Activated effector memory CD4-positive, alpha-beta T cell treated with anti-CD3 and anti-CD28 coated beads, Interleukin-2, amount 50 U/mL, for 16 hours (primary cell): Measurements from ENCODE around the gene ADCYAP1R1.

Experiments
- DNase-seq: peaks from one replicate; pipeline ENCODE4 v3.0.0-alpha.2; 2020

The ADCYAP1R1 gene

DNA sequence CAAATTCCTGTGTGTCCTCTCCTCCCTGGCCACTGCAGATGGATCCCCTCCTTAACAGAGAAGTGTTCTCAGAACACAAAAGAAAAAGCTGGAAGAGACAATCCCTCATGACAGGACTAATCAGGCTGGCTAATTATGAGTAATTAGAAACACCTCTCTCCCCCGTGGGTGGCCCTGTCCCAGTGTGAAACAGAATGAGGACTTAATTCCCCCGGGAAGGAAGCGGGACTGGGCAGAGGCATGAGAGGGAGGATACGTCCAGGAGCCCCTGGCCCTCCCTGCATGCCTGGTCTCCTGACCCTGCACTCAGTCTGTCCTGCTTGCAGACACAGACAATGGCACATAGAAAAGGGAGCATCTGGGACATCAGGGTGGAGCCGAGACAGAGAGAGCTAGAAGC, 7.6 kb upstream of the ADCYAP1R1 start:
- DNase-seq, result no peak

DNA sequence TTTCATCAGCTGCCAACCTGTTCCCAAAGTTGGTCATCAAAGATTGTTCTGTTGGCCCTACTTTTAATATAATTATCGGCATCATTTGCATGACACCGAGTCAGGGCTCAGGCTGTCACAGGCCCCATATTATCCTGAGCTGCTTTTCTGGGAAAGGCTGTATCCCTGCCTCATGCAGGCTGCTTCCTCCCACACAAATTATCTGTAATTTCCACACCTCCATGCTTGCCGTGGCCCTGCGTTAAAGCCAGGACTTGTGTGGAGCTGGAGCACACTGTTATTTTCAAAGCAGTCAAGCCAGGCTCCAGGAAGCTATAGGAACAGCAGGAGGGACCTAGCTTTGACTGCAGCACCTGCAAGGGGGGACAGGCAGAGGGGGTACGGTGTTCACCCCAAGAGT, 5.4 kb upstream of the ADCYAP1R1 start:
- DNase-seq, result no peak

DNA sequence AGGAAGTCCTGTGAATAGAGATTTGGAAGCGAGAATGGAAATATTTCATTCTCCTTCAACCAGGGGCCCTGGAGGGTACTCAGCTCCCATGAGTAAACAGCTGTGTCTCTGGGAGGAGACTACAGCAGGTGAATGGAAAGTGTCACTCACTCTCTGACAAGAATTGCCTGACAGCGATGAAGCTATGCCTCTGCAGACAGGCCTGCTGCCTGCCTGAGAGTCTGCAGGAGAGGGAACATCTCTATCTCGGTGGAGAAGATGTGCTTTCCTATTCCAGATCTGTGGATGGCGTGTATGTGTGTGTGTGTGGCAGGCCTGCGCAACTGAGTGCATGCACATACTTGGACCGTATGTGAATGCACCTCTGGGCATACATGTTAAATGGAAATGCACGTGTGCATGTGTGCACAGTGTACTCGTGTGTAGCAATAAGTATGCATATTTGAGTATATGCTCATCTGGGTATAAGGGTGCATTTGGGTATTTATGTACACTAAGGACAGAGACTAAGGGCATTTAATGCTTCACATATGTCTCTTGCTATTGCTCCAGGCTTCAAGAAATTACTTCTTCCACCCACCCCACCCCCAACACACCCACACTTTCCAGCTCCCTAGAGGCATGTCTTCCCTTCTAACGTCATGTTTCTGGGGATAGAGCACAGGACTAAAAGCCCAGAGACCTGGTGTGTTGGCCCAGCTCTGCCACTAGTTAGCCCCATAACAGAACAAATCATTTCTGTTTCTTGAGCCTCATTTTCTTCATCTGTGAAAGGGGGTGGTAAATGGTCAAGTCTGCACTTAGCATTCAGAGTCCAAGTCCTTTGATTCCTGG, 4.6 kb upstream of the ADCYAP1R1 start:
- no peak for DNase-seq

DNA sequence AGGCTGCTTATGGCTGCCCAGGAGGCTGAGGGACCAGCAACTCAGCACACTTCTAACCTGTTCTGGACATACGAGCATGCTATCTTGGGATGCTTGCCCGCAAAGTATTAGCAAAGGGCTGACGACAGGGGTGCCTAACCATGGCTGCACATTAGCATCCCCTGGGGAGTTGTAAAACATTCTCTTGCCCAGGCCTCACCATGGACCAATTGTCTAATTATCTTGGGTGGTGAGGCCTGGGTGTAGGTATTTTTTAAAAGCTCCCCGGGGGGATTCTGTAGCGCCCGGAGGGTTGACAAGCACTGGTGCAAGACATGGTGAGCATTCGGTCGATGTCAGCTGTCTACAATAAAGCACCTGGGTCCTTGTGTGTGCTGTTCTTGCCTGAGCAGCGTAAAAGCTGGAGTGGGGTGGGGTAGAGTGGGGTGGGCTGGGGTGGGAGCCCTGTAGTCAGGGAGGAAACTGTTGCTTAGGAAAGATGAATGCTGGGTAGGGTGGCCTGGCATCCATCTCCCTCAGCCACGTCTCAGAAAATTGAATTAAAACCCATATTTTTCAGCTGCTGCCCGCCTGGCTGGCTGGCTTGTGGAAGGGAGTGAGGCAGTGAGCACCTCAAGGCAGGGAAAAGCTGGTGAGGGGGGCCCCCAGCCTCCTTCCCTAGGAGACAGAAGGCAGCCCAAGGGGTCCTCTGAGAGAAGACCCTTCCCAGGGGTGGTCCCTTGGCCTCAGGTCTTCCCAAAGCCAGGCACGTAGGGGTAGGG, 2.9 kb upstream of the ADCYAP1R1 start:
- no peak for DNase-seq

DNA sequence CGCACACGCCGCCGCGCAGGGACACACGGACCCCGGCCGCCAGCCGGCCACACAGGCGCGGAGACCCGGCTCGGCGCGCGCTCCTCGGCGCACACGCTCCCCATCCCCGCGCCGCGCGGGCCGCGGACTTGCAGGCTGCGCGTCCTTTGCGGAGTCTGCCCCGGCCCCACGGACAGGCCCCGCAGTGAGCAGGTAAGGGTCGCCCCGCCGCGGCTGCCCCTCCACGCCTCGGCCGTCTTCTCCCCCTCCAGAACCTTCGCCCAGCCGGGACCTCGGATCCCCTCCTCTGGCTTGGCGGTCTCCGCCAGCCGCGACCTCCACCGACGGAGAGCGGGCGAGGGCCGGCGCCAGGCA, 356 bp downstream of the ADCYAP1R1 start:
- no peak for DNase-seq

DNA sequence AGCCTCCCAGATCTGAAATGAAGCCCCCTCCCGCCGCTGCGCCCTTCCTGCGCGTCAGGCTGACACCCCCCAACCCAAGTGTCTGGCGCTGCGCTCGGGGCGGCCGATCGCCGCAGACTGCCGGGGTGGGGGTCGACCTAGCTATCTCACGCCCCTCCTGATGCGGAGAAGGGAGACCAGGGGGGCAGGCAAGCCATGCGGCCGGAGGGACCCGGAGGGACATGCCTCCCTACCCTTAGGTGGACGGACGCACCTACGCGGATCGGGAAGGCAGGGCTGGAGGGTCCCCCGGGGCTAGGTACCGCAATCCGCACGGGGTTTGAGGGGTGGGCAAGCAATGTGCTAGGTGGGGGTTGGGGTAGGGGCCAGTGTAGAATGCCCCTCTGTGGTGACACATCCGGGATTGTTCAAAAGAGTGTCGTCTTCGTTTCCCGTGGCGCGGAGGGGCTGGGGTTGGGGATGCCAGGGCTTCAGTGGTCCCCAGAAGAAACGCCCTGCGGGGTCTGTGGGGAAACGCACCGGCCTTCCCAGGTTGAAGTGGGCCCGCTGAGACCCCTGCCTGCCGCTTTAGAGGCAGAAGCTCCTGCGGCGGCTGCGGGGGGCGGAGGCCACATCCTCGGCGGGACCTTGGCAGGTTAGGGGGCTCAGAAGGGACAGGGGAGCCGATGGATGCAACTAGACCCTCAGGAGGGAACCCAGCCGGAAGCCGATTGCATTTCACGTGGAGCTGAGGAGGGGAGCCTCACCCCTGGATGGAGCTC, 913 bp downstream of the ADCYAP1R1 start:
- no peak for DNase-seq

DNA sequence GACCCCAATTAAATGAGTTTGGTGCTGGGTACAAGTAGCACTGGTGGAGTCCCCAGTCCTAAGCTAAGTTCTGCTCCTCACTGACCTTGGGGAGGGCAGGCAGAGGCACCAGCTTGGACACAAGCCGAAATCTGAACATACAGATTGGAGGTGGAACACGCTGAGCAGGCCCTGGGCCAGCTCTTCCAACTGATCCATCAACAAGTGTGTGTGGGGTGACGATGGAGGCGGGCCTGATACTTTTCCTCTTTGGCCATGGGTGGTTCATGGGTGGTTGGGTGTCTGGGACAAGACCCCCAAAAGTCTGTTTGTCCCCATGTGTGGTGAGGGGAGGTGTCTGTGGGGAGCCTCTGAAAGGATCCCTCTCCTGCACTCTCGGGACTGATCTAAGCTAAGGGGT, 1.9 kb downstream of the ADCYAP1R1 start:
- no peak for DNase-seq

DNA sequence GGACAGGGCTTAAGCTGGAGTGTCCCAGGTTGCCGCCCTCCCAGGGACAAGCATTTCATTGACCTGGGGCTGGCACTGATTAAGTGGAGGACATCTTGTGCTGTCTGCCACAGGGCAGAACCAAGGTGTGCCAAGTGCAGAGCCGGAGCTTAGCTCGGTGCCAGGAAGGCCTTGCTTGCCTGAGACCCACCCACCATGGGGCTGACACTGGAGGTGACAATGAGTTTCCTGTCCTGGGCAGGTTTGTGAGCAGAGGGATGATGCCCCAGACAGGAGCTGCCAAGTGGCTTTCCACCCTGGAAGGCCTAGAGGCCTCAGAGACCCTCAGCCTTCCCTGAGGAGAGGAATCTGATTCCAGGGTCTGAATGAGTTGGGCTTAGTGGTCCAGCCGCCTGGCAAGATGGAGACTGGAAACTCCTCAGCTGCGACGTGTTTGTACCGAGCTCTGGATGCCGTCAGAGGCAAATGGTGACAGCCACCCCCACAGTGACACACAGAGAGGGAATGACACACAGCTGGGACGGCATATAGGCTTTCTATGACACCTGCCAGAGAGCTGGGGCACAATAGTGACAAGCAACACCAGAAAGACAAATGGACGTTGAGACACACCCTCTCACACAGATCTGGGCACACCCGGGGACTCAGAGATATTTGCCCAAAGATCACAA, 2.6 kb downstream of the ADCYAP1R1 start:
- DNase-seq, result no peak

DNA sequence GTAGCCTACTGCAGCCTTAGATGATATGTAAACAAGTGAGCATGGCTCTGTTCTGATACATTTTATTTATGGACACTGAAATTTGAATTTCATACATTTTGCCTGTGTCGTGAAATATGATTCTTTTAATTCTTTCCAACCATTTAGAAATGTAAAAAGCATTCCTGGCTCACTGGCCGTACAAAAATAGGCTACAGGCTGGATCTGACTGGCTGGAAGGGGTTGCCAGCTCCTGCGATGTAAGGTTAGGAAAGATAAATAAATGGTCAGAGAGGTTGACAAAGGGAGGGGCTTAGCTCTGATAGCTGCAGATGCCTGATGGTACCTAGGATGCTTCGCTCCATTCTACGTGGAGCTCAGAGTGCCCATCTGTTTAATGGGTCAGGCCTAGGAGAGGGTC, 3.4 kb downstream of the ADCYAP1R1 start:
- DNase-seq, result no peak

DNA sequence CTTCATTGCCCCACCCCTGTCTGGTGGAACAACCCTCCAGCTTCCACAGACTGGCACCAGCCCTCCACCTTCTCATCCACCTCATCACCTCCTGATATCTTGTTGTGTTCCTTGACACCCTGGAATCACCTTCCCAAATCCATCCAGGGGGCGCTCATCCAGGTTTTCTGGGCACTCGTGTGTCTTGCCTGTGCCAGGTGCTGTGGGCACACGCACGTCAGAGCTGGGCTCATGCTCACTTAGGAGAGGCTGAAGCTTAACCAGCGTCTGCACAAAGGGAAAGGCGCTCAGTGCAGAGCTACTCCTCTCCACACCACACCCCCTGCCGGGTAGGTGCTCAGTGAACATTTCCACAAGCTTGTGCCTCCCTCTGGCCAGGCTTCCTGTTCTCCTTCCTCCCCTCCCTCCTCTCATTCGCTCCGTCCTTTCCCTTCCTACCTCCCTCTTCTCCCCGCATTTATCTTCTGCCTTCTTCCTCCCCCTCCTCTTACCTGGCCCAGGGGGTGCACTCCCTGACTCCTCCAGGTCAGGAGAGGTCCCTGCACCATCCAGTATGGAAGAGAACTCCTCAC, 4.8 kb downstream of the ADCYAP1R1 start:
- no peak for DNase-seq

DNA sequence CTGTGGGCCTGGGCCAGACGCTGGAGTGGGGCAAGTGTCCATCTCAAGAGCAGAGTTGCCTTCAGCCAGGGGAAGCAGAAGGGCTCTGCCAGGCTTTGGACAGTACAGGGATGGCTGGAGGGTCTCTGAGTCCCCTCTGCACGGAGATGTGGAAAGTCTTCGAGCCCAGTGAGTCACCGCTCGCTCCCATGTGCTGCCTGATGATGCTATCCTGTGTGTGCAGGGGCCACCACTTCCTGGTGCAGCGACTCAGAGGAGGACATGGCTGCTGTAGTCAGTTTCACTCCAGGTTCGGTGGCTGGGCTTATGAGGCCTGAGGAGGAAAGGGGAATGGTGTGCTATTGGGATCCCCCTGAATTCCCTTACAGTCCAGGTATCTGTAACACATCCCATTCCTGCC, 6.0 kb downstream of the ADCYAP1R1 start:
- no peak for DNase-seq

DNA sequence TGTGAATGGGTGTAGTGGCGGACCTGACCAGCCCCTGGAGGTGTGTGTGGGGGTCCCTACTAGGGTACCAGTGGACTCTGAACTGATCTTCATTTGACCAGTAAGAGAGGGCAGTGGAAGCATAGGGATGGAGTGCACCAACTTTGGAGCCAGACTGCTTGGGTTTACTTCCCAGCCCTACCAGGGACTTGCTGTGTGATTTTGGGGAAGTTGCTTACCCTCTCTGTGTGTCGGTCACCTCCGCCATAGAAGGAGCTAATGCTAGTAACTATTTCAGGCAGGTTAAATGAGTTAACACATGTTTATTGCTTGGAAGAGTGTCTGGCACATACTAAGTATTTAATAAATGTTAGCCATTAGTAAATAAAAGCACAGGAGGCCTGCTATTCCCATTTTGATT, 6.6 kb downstream of the ADCYAP1R1 start:
- no peak for DNase-seq

DNA sequence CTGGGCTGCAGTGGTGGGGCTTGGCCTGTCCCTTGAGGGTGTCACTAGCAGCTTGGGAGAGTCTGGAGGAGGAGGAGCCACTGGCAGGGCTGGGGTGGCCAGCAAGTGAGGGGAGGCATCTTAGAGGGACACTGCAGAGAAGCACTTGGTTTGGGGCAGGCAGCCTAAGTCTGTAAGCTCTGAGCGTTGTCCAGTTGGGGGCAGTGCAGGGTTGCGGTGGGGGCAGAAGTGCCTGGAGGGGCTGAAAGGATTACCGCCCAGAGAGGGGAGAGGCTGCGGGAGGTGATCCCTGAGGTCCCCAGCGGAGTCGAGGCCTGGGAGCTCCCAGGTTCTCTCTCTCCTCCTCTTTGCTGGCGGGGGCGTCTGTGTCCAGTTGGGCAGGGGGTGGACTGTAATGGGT, 7.4 kb downstream of the ADCYAP1R1 start:
- DNase-seq, result no peak

DNA sequence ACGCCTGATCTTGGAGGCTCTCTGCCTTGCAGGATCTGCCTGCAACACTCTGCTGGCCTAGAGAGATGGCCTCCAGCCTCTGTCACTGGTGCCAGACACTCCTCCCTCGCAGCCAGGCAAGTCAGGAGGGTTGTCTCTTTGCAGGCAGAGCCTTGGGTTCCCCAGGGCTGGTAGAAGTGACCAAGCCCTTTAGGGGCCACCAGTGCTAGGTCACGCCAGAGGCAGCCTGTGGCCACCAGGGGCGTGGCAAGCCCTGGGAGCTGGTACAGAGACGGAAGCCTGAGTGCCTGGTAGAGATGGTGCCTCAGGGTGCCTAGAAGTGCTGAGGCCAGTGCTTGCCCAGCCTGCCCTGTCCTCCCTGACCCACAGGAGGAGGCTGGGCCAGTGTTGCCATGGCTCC, 9.1 kb downstream of the ADCYAP1R1 start:
- no peak for DNase-seq

DNA sequence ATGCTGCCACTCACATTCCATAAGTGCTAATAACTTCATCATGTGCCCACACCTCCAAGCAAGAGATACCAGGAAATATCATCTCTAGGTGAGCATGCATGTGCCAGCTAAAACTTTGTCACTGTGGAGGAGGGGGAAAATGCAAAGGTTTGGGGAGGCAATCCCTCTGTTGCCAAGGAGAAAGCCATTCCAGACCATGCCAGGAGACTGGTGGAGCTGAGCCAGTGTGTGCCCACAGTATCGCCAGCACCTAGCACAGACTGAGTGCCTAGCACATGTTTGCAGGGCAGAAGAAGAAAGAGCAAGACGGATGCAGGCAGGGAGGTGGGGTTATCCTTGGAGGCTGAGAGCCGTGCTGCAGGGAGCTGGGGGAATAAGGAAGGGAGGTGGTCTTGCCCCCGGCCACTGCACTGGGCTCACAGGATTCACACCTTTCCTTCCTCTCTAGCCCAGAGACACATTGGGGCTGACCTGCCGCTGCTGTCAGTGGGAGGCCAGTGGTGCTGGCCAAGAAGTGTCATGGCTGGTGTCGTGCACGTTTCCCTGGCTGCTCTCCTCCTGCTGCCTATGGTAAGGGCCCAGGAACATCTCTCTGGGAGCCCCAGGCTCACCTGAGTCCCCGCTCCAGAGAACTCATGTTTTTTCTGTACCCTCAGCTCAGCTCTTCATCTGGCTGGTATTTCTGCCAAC, 10.8 kb downstream of the ADCYAP1R1 start:
- no peak for DNase-seq

DNA sequence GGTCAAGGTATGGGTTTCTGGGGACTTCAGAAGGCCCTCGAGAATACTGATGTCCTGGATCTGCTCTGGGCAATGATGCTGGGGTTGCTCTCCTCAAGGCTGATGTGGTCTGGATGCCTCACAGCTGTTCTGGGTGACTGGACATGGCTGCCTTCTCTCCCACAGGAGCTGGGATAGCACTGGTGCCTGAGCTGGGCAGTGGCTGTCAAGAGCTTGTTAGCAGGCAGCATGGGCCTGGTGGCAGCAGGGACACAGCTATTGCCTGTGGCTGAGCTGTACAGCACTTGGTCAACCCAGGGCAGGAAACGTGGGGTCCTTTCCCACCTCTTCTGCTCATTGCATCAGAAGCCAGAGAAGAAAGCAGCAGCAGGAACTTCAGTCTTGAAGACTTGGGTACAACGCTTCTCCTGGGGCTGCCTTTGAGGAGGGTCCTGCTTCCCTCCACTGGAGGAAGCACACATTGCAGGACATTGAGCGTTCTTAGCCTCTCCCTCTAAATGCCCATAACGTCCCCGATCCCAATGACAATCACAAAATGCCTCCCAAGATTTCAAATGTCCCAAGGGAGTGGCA, 13.0 kb downstream of the ADCYAP1R1 start:
- DNase-seq, result no peak

DNA sequence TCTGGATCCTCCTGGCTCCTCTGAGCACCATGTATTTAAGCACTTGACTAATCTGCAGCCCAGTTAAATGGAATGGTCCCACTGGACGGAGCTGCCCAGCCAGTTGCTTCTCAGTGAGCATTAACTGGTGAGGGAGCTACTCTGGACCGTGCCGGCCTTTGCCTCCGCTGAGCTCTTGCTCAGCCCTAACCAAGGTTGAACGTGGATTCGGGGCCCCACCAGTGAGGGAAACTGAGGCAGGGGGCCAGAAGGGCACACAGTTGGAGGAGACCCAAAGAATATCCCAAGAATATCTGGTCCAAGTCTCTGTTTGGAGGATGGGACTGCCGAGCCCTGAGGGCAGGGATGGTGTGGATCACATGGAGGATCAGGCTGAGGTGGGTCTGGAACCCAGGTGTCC, 13.7 kb downstream of the ADCYAP1R1 start:
- no peak for DNase-seq

DNA sequence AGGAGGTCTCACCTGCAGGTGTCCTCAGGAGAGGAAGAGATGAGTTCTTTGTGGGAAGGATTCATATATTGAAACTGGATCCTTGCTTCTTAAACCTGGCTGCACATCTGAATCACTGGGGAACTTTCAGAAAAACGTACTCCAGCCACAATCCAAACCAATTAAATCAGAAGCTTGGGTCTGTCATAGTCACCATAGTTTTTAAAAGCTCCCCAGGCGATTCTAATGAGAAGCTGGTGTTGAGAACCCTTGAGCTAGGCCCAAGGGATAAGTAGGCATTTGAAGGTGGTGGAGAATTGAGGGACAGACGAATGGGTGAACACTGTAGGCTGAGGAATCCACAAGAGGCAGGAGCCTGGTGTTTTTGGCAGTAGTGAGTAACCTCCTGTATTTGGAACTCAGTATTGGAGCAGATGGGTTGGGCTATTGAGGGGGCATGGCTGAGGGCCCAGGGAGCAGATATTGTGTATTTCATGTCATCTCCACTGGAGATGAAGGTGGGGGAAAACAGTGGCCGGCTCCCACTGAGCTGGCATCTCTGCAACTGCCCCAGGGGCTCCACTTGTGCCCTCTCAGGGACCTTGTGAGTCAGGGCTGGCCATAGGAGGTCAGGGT, 14.5 kb downstream of the ADCYAP1R1 start:
- peak; percentile 61 for DNase-seq

DNA sequence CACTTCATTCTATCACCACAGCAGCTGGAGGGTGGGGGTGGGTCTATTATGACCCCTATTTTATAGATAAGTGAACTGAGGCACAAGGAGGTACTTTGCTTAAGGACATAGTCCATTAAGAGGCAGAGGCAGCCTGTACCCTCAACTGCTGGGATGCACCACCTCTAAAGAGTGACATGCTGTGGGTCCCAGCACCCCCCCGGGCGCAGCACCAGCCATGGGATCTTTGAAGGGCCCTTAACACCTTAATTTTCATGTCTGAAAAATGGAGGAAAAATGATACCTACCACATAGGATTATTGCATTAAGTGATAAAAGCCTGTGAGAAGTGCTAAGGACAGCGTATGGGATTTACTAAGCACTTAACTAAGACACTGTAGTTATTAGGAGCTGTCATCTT, 15.4 kb downstream of the ADCYAP1R1 start:
- peak; percentile 14 for DNase-seq

DNA sequence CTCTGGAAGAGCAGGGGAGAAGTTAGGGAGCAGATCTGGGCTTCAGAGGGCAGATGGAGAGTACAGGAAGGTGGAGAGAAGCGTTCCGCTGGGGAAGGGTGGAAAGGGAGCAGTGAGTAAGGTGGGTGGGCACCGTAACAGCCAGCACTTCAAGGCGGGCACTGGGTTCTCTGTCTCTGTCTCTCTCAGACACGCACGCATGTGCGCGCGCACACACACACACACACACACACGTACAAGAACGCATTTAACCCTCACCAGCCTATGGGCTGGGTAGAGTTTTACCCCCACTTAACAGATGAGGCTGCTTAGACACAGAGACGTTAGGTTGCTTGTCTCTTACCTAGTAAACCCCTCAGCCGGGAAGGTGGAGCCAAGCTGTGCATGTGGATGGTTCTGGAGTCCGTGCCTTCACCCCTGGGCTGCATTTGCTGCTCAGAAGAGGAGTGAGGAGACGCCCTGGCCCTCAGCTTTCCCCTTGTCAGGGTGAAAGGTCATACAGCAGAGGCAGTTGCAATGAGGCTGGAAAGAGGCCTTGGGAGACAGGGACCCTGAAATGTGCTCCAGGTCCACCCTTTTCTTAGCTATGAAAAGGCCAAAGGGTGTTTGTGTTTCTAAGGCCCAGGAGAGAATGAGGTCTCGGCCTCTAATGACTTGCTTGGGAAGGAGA, 16.0 kb downstream of the ADCYAP1R1 start:
- peak; percentile 47 for DNase-seq
